Renal cortical epithelial cell (primary cell): ENCODE results near the gene ATP9A. TPM values are rescaled to one million over a fixed set of nuclear protein-coding genes. Genes with fewer than 3 reads are reported as not detected.

Experiments used
- total RNA-seq: library from RNA; depleted of rRNA; stranded (reverse); fragments of >200 nt; gene quantifications from 2 replicates; pipeline ENCODE4 v1.2.3, GENCODE V29; 2014

ATP9A gene
- total RNA-seq, 1 donor from 2014 or later = 60.6 TPM

Other genes starting within 250 kb of the ATP9A start
- gene NFATC2, start 225.7 kb downstream of the ATP9A start, total RNA-seq = under 0.01 and 0.35 TPM in 2 replicates
- 0.15 and 0.35 TPM in 2 replicates for gene SALL4, start 34.1 kb upstream of the ATP9A start, total RNA-seq